ENCODE data around the gene ZC3HAV1L. TPM values are rescaled to one million over a fixed set of nuclear protein-coding genes. Genes with fewer than 3 reads are reported as not detected.
A peak's percentile ranks its signal among the peaks of the same experiment; 100 is the strongest.
"Not testable (repeated sequence)": the region's sequence is repeated elsewhere in the genome, so short reads cannot be mapped to it uniquely, and the experiment has no call there.

The ZC3HAV1L gene, protein sequence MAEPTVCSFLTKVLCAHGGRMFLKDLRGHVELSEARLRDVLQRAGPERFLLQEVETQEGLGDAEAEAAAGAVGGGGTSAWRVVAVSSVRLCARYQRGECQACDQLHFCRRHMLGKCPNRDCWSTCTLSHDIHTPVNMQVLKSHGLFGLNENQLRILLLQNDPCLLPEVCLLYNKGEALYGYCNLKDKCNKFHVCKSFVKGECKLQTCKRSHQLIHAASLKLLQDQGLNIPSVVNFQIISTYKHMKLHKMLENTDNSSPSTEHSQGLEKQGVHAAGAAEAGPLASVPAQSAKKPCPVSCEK
- 10 to 100 TPM; 12.2 to 21.1 (median 17.9) TPM for polyA plus RNA-seq (ENCODE audit: insufficient read length in 10 of 10)
- long read RNA-seq, donor 1: 0 reads
- long read RNA-seq, donor 2: 0 reads
- long read RNA-seq, donor 3: 0 reads
- long read RNA-seq, donor 4, partial matches to known transcripts: 7 of 7 reads
- long read RNA-seq, donor 4, other reads (novel, unspliced or antisense): 0 of 7 reads
- long read RNA-seq, donor 5, partial matches to known transcripts: 0 of 1 reads
- long read RNA-seq, donor 5, other reads (novel, unspliced or antisense): 0 of 1 reads
- long read RNA-seq, donor 6, partial matches to known transcripts: 11 of 12 reads
- long read RNA-seq, donor 6, other reads (novel, unspliced or antisense): 0 of 12 reads
- long read RNA-seq, donor 7, partial matches to known transcripts: 5 of 18 reads
- long read RNA-seq, donor 7, other reads (novel, unspliced or antisense): 13 of 18 reads
- long read RNA-seq, donor 8: 0 reads
- long read RNA-seq, donor 9: 0 reads

DNA sequence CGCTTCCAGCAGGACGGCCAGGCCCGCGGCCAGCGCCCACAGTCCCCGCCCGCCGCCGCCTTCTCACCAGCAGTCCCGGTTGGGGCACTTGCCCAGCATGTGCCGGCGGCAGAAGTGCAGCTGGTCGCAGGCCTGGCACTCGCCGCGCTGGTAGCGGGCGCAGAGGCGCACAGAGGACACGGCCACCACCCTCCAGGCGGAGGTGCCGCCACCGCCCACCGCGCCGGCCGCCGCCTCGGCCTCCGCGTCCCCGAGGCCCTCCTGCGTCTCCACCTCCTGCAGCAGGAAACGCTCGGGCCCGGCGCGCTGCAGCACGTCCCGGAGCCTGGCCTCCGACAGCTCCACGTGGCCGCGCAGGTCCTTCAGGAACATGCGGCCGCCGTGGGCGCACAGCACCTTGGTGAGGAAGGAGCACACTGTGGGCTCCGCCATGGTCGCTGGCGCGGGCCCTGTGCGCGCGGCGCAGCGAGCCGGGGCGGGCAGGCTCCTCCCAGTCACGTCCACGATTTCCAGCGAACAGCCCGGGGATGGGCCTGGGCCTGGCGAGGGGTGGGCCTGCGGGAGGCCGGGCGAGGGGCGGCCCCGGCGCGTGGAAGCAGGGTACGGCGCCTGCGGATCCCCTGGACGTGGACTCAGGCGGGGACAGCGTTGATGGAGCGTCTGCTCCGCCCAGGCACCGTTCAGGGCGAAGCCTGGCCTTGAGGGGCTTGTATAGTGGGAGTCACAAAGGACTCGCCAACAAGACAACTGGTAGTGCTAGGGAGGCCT lies at the start of gene ZC3HAV1L:
ZC3HAV1L (minus strand) TSS at position 457 of the 768 bp plus-strand sequence; CDS start at position 432, 25 bp downstream.
- DNase-seq: peak; percentile 76 to 96 (median 90)

DNA sequence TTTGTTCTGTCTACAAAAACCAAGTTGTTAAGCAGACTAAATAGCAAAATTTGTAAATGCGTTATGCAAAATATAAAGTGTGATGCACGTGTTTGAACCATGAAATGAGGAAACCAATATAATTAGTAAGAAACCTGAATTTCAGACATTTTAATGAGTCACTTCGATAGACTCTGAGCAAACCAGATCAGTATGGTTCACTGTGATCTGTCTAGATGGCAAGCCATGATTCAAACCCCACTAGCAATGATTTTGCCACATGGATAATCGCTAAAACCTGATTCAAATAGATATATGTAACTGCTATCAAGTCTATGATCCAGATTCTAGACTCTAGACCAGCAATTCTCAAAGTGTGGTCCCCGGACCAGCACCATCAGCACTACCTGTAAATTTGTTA lies 48.9 kb upstream of the ZC3HAV1L start:
- no peak for DNase-seq

DNA sequence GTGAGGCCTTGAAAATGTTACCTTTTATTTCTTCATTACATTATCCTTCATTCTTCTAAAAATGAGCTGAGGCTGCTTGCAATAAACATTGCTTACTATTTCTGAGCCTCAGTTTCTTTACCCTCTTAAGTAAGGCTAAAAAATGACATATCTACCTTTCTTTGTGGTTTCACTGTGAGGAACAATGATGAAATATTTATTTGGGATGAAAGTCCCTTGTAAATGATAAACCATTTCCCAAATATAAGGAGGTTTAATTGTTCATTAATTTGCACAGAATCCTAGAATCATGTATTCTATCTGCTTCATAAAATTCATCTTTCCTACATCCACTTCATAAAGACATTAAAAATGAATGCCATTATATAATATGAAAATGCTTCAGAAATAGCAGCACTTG lies 45.7 kb upstream of the ZC3HAV1L start:
- no peak for DNase-seq

DNA sequence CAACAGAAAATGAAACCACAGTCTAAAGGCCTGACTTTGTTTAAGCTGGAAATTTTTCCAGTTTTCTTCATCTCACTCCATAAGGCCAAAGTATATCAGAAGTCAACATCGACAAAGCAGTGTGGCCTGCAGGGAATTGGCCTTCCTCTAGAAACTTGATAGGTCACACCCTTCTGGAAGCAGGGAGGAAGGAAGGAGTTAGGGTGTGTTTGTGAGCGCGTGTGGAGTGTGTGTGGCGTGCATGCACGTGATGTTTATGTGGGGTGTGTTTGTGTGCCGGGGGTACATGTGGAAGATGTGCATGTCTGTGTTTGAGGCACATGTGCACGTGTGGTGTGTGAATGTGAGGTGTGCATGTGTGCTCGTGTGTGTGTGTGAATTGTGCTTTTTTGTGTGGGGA lies 45.1 kb upstream of the ZC3HAV1L start:
- no peak for DNase-seq

DNA sequence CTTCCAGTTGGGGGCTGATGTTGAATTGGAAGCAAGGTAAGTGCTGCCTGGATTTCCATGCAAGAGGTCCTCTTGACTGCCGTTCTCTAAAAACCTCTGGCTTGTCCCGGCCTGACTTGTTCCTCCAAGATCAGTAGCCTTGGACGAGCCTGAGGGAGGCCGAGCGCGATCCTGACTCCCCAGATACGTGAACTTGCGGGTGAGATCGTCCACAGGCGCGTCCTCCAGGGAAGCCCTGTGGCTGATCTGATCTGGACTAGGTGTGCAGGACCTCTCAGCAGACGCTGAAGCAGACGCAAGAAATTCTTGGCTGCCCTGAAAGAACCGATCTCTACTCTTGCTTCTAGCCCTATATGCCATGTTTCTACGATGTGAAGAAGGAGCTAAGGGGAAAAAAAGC lies 44.0 kb upstream of the ZC3HAV1L start:
- no peak for DNase-seq

DNA sequence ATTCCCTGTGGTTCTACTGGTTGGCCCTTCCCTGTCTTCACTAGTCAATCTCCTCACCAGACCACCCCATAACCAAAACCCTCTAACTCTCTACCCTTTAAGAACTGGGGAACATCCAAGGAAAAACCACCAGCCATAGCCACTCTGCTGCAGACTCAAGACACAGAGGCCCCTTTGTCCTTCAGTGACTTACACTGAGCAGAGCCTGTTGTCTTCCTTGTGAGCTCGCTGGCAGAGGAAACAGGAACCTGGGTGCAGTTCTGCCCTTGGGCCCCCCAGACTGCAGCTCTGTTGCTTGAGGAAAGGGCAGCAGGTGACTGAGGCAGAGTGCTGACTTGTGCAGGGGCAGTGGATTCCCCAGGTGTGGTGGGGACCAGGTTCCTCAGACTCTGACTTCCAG lies 43.1 kb upstream of the ZC3HAV1L start:
- DNase-seq: no peak

DNA sequence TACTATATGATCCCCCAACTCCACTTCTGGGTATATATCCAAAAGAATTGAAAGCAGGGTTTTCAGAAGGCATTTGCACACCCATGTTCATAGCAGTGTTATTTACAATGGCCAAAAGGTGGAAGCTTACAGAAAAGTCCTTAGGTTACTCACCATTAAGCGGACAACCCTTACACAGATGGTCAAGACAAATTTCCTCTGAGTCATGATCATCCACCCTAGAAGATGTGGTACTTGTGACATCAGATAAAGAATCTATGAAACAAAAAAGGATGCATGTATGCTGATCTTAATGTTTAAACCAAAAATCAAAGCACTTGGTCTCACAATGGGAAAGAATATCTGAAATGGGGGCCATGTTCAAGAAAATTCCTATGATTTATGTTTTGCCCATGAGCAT lies 42.6 kb upstream of the ZC3HAV1L start:
- no peak for DNase-seq

DNA sequence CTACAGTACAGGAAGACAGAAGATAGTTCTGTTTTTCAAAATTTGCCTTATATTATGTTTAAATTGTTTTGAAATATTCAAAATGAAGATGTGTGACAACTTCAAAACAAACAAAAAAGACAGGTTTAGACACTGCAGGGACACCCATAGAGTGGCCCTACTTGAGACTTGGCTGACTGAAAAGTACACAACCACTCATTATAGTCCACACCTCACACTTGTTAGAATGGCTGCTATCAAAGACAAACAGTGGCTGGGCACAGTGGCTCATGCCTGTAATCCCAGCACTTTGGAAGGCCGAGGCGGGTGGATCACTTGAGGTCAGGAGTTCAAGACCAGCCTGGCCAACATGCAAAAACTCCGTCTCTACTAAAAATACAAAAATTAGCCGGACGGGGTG lies 41.9 kb upstream of the ZC3HAV1L start:
- not testable (repeated sequence) for DNase-seq

DNA sequence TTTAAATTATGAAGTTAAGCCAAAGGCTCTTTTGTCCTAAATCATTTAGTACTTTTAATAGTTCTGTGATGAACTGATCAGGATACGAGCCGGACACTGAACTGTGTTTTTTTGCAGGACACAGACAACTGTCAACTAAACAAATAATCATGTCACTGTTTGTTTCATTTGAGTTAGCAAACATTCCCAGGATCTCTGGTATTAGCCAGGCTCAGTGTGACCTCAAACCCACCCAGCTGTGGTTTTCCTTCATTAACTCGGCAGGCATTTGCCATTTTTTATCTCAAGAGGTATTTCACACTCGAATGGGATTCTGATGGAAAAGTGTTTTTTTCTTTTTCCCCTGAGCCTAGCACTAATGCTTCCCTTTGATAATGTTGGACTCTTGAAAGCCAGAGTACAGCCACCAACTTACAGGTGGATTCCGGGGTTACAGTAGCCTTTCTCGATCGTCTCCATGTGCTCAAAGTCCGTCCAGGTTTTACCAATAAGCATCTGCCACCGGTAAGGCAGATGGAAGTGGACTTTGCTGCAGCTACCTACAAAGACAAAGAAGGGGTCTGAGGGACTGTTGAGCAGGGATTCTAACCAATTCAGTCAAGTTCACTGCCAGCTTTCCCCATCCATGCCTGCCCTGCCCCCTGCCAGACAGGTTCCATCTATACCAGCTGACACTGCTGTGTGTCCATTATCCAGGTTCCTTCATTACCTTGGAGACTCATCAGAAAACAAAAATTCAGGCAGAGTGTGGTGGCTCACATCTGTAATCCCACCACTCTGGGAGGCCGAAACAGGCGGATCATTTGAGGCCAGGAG lies 40.2 kb upstream of the ZC3HAV1L start:
- DNase-seq: no peak

DNA sequence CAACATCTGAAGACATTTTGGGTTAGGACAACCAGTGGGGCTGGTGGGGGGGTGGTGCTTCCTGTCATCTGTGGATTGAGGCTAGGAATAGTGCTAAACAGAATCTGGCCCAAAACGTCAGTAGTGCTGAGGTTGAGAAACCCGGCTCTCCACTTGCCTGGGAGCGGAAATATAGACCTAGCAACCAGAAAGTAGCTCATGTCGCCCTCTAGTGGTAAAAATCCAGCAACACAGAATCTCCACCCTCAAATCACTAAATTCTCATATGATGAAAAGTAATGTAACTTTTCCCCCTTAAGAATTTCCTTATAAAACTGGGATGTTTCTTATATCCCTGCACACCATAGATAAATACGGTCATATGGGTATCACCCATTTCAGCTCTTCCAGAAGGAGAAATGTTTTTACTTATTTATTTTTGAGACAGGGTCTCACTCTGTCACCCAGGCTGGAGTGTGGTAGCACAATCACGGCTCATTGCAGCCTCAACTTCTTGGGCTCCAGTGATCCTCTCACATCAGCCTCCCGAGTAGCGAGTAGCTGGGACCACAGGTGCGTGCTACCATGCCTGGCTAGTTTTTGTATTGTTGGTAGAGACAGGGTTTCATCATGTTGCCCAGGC lies 39.3 kb upstream of the ZC3HAV1L start:
- peak; percentile 77 to 90 (median 86) for DNase-seq

DNA sequence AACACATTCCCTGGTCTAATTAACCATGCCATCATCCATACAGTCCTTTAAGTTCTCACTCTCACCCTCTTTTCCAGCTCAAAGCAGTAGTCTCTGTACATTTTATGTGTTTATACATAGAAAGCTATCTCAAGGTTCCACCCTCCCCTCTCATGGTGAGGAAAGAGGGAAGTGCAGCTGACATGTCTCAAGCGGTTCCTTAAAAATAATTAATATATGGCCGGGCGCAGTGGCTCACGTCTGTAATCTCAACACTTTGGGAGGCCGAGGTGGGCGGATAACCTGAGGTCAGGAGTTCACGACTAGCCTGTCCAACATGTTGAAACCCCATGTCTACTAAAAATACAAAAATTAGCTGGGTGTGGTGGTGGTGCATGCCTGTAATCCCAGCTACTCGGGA lies 37.0 kb upstream of the ZC3HAV1L start:
- DNase-seq: no peak

DNA sequence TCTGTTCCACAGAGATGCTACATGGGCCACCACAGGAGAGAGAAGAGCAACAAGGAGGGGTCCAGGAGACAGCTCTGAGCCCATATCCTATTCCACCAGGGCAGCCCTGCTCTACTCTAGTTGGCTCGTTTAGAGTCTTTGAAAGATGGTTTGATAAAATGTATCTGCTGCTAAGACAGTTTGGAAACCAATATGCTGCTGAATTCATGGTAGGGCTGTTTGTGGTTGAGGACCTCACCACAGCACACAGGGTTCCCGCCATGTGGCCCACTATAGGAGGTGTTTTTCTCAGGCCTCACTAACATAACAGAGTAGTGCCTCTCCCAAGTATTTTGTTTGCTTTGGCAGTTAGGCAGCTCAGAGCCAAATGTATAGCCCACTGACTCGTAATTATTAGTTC lies 35.8 kb upstream of the ZC3HAV1L start:
- DNase-seq: no peak

DNA sequence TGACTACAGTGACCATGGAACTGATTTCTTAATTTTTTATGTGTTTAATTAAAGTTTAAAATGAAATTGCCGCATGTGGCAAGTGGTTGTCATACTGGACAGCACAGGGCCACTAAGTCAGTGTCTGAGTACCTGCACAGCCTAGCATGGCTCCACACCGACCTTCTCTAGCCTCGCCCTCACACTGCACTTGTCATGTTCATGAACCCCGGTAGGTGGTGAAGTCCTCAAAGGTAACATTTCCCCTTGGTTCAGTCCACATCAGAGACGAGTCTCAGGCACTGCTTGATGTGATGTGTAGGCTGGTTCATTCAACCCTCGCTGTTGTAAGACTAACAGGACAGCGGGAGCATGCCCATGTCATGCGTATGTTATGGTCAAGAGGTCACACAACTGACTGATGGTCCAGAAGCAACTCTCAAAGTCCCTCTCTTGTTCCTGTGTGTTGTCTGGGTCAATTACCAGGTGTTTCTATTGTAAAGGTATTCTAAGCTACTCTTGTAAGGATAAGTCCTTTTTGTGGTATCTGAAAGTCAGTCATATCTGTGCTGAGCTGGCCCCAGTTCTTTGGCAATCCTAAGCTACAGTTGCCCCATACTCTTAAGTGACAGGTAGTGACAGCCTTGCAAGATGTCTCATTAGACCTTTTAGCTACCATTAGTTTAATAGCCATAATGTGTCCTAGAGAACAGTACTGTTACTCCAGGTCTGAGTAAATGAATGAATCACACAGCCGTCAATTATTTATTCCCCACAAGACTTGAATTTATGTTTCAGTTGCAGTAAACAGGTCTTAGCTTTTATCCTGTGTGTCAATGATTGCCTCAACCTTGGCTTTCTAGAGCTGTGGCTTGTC lies 32.9 kb upstream of the ZC3HAV1L start:
- DNase-seq: no peak

DNA sequence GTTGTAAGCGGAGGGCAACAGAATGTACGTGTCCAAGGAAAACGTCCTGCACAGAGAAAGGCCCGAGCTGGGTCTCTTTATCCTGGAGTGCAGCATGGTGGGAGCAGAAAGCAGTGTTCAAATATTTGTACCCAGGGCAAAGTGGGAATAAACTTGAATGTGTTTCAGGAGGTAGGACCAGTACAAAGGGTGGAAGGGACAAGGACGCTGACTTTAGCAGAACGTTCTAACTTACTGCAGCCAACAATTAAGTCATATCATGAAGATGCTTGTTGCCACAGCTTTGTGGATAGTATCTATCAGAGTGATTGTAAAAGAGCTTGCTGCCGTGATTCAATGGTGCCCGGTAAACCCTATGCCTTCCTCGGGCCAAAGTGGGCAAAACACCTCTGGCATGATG lies 30.5 kb upstream of the ZC3HAV1L start:
- no peak for DNase-seq

DNA sequence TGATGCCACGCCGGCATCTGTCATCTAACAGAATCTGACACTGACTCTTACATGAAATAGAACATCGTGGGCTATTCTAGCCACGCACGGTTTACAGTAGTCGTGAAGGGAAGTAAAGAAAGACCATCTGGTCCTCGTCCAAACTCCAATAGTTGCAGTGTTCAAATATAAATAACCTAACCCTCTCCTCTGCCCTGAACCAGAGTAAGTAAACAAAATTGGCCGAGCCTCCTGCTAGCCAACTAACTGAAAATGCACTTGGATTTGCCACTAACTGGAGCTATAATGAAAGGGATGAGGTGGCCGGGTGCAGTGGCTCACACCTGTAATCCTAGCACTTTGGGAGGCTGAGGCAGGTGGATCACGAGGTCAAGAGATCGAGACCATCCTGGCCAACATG lies 29.5 kb upstream of the ZC3HAV1L start:
- DNase-seq: no peak

DNA sequence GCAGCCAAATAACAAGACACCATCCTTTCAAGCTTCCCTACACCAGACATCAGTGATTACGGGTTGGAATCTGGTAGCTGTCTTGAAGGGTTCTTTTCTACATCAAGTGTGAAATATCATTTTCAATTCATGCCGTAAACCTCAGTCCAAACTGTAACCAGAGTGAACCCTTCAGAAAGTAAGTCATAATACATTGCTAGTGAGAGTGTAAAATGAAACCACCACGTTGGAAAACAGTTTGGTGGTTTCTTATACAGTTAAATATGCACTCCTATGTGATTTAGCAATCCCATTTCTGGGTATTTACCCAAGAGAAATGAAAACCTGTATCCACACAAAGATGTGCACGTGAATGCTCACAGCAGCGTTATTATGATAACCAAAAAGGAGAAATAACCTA lies 25.6 kb upstream of the ZC3HAV1L start:
- DNase-seq: no peak

DNA sequence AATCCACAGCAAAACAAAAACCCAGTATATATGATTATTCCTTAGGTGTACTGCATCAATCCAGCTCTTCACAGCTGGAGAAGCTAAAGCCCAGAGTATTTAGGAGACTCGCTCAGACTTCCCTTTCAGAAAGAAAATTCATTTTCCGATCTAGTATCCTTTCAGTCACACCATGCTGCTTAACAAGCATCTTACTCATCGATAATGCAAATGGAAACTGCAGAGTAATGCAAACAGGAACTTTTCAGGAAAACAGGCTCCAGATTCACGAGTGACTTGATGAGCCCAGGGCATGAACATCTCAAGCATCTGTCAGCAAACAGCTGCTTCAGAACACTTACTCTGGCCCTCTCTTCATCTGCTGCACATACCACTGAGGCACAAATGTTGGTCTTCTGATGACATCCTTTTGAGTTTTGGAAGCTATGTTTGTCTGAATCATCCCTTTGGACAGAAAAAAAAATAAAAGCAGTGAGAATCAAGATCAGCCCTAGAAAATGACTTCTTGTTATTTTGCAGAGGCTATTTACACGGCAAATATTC lies 24.9 kb upstream of the ZC3HAV1L start:
- no peak for DNase-seq

DNA sequence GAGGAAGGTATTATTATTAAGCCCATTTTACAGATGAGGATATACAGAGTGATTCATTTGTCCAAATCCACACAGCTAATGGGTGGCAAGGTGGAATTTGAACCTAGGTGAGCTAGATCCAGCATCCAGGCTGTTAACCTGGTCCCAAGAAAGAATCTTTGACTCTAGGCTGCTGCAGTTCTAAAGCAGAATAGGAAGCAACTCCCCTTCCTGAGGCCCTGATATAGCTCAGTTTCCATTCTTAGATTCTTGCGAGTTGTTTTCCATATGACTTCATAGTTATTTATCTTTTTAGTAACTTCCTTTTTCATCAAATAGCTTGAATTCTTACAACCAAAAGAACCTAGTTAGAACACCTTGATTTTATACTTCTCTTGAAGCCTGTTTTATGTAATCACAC lies 24.1 kb upstream of the ZC3HAV1L start:
- peak in 1 of 3 donors; percentile 30 for DNase-seq

DNA sequence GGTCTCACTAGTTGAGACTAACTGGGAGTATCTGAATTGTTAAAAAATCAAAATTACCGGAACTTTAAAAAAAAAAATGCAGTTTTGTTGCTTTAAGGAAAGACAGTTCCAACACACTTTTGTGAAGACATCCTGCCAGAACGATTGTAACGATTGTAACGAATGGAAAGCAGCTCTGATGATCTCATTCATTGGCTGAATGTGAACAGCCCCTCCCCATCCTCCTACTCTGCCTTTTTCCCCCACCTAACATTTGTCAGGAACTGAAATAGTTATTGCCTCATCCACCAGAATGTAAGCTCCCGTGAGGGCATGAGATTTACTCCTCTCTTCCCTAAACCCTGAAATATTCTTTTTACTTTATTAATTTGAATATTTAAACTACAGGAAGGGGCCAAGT lies 23.1 kb upstream of the ZC3HAV1L start:
- DNase-seq: peak; percentile 58 to 90 (median 85)

DNA sequence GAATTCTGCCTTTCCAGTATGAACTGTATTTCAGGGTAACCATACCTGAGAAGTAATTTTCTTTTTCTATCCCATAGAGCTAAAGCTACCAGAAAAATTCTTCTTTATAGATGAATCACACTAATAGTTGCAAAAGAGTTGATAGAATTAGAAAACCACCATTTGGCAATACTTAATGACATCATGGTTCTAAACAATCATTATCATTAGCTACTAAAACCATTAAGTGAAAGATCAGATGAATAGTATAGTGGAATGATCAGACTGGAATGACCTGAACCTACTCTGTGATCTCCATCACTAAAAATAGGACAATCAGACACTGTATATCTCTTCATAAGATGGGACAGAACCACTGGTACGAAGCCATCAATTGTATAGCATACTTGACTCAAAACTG lies 19.8 kb upstream of the ZC3HAV1L start:
- no peak for DNase-seq

Measured in muscle of back (tissue), 13 donors.